ENCODE measurements around the gene FNDC3A. TPM values are rescaled to one million over a fixed set of nuclear protein-coding genes. Genes with fewer than 3 reads are reported as not detected.

The FNDC3A gene
- total RNA-seq, 1 experiment from 2014 or later = 61.4 TPM

DNA sequence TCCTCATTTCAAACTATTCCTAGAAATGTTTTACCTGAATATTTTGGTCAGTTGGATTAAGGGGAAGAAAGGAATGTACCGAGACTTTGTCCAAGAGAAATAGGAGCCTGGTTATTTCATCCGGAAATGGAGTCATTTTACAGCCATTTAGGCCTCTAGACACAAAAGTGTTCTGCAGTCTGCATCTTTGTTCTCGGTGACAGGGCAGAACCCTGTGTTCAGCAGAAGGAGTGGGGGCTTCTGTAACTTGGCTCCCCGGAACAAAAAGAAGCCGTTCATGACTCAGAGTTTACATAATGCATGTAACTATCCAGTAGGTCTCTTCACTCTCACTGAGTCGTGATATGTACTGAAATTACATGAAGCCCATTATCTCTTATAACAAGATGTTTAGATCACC, 21.6 kb upstream of the FNDC3A start:
- peaks cover 24% of the 10 kb centered on the region for H3K4me1 Mint-ChIP-seq (ENCODE audit: insufficient read depth, unreplicated experiment)

DNA sequence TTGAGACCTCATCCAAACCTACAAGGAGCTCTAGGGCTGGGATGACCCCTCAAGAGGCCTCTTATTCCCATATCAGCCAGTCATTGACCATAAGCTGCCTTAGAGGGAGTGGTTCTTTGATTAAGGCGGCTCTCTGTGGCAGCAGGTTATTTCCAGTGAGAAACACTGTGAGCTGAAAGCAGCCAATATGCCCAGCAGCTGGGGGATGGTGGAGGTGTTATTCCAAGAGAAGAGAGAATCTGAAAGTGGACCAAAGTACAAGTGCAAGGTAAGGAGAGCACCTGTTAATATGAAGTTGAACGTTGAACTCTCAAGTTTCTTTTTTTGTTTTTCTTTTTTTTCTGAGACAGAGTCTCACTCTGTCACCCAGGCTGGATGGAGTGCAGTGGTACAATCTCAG, 20.2 kb upstream of the FNDC3A start:
- peaks cover 21% of the 10 kb centered on the region for H3K4me1 Mint-ChIP-seq (ENCODE audit: insufficient read depth, unreplicated experiment)
- H3K9me3 Mint-ChIP-seq (ENCODE audit: unreplicated experiment) = no peaks in the 10 kb centered on the region
- intact Hi-C loops (cut with micrococcal nuclease) = no loop called here
- TF ChIP-seq, protein P1, sequence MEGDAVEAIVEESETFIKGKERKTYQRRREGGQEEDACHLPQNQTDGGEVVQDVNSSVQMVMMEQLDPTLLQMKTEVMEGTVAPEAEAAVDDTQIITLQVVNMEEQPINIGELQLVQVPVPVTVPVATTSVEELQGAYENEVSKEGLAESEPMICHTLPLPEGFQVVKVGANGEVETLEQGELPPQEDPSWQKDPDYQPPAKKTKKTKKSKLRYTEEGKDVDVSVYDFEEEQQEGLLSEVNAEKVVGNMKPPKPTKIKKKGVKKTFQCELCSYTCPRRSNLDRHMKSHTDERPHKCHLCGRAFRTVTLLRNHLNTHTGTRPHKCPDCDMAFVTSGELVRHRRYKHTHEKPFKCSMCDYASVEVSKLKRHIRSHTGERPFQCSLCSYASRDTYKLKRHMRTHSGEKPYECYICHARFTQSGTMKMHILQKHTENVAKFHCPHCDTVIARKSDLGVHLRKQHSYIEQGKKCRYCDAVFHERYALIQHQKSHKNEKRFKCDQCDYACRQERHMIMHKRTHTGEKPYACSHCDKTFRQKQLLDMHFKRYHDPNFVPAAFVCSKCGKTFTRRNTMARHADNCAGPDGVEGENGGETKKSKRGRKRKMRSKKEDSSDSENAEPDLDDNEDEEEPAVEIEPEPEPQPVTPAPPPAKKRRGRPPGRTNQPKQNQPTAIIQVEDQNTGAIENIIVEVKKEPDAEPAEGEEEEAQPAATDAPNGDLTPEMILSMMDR (IDR thresholded peaks at IDR 0.05; ENCODE audit: unreplicated experiment) = no peak
- H3K27ac Mint-ChIP-seq (ENCODE audit: low read depth, unreplicated experiment) = no peak overlapping the region
- no peaks in the 10 kb centered on the region for H3K27me3 Mint-ChIP-seq (ENCODE audit: insufficient read depth, unreplicated experiment)
- DNase-seq (ENCODE audit: unreplicated experiment) = no peak
- no peaks in the 10 kb centered on the region for H3K36me3 Mint-ChIP-seq (ENCODE audit: insufficient read depth, unreplicated experiment)
- no TSS peak for BruUV-seq (replicated peaks)
- H3K4me3 Mint-ChIP-seq (ENCODE audit: unreplicated experiment) = no peak overlapping the region
- CTCF ChIA-PET = interaction anchor here (0.7 kb wide), 1 partner anchor 319 kb away, joined by 3 read pairs; no protein-coding TSS in a partner anchor
- POLR2A ChIA-PET = interaction anchor here (1.0 kb wide), 2 partner anchors 11 to 13 kb away, joined by 3 to 5 read pairs; no protein-coding TSS in a partner anchor

More for the DNA sequence above, 21.6 kb upstream of the FNDC3A start:
- Mint-ChIP-seq H3K27me3 (ENCODE audit: insufficient read depth, unreplicated experiment) (no peaks in the 10 kb centered on the region), H3K4me3 (ENCODE audit: unreplicated experiment) (no peak overlapping the region), H3K36me3 (ENCODE audit: insufficient read depth, unreplicated experiment) (no peaks in the 10 kb centered on the region), H3K27ac (ENCODE audit: low read depth, unreplicated experiment) (peak overlapping the region; percentile 31), H3K9me3 (ENCODE audit: unreplicated experiment) (no peaks in the 10 kb centered on the region)
- DNase-seq (ENCODE audit: unreplicated experiment) = peak; percentile 58
- TF ChIP-seq, protein P1 (IDR thresholded peaks at IDR 0.05; ENCODE audit: unreplicated experiment) = no peak
- BruUV-seq (replicated peaks) = no TSS peak
- ChIA-PET CTCF (no interaction called here), POLR2A (no interaction called here)
- intact Hi-C loops (cut with micrococcal nuclease) = no loop called here

DNA sequence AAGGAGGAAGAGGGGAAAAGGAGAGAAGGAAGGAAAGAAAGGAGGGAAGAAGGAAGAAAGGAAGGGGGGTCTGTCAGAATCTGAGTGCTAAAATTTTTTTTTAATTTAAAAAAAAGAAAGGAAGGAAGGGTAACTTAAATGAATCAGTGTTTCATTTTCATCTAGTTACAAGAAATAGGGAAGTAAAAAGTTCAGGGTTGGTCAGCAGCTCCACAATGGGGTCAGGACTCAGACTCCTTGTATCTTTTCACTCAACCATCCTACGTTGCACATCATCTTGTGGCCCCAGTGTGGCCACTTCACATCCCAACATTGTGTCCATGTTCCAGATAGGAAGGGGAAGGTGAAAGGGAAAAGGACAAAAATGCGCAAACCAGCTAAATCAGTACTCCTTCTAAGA, 14.3 kb upstream of the FNDC3A start:
- BruUV-seq (replicated peaks) = no TSS peak
- ChIA-PET CTCF (no interaction called here), POLR2A (interaction anchor here (1.0 kb wide), 1 partner anchor 15 kb away, joined by 3 read pairs; the partner anchor contains the start of gene FNDC3A)
- Mint-ChIP-seq H3K4me3 (ENCODE audit: unreplicated experiment) (no peak overlapping the region), H3K27me3 (ENCODE audit: insufficient read depth, unreplicated experiment) (no peaks in the 10 kb centered on the region), H3K4me1 (ENCODE audit: insufficient read depth, unreplicated experiment) (peaks cover 18% of the 10 kb centered on the region), H3K36me3 (ENCODE audit: insufficient read depth, unreplicated experiment) (no peaks in the 10 kb centered on the region), H3K9me3 (ENCODE audit: unreplicated experiment) (no peaks in the 10 kb centered on the region), H3K27ac (ENCODE audit: low read depth, unreplicated experiment) (no peak overlapping the region)
- intact Hi-C loops (cut with micrococcal nuclease) = no loop called here
- no peak for DNase-seq (ENCODE audit: unreplicated experiment)
- TF ChIP-seq, protein P1 (IDR thresholded peaks at IDR 0.05; ENCODE audit: unreplicated experiment) = no peak

DNA sequence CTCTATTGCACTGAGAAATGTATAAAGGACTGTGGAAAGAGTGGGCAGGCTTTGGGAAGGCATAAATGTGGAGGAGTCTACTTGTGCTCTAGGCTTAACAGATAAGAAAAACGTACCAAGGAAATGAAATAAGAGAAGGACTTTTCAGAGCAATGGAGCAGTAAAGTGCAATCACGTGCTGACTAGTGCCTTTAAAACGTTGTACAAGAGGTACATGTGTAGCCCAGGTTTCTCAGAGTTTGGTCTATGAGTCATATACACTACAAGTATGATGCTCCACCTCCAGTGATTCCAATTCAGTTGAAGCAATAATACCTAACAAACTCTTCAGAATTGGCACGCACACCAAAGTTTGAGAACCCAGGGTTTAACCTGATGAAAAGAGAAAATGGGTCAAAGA, 13.4 kb upstream of the FNDC3A start:
- DNase-seq (ENCODE audit: unreplicated experiment) = peak; percentile 74

More for the DNA sequence above, 13.4 kb upstream of the FNDC3A start:
- Mint-ChIP-seq H3K27ac (ENCODE audit: low read depth, unreplicated experiment) (peak overlapping the region; percentile 27), H3K27me3 (ENCODE audit: insufficient read depth, unreplicated experiment) (no peaks in the 10 kb centered on the region), H3K4me1 (ENCODE audit: insufficient read depth, unreplicated experiment) (peaks cover 18% of the 10 kb centered on the region), H3K36me3 (ENCODE audit: insufficient read depth, unreplicated experiment) (no peaks in the 10 kb centered on the region), H3K9me3 (ENCODE audit: unreplicated experiment) (no peaks in the 10 kb centered on the region), H3K4me3 (ENCODE audit: unreplicated experiment) (no peak overlapping the region)
- TF ChIP-seq, protein P1 (IDR thresholded peaks at IDR 0.05; ENCODE audit: unreplicated experiment) = no peak
- POLR2A ChIA-PET = interaction anchor here (1.4 kb wide), 1 partner anchor 13 kb away, joined by 8 read pairs; the partner anchor contains the start of gene FNDC3A
- intact Hi-C loops (cut with micrococcal nuclease) = no loop called here
- no TSS peak for BruUV-seq (replicated peaks)
- CTCF ChIA-PET = no interaction called here
